ENCODE measurements around the gene PLIN3. TPM values are rescaled to one million over a fixed set of nuclear protein-coding genes. Genes with fewer than 3 reads are reported as not detected.
A peak's percentile ranks its signal among the peaks of the same experiment; 100 is the strongest.

Gene PLIN3
- total and polyA plus RNA-seq, 9 of the 15 experiments (the other 6 are each of a cell fraction or from before 2014, with no cell fraction given), result 7.5 to 75.6 (median 43.1) TPM

- TF ChIP-seq ZNF280B (CRISPR knock-in tag; IDR thresholded peaks at IDR 0.05), result no peak
- no peak for TF ChIP-seq SIRT6 (IDR thresholded peaks at IDR 0.05; ENCODE audit: low read depth, low read length)
- no peak for TF ChIP-seq TCF7L2 (IDR thresholded peaks at IDR 0.05; ENCODE audit: low read depth, low read length)
- TF ChIP-seq DLX4 (CRISPR knock-in tag; IDR thresholded peaks at IDR 0.05), result no peak
- TF ChIP-seq IRF2 (CRISPR knock-in tag; IDR thresholded peaks at IDR 0.05), result no peak
- TF ChIP-seq TSHZ1 (CRISPR knock-in tag; IDR thresholded peaks at IDR 0.05), result no peak
- TF ChIP-seq CBX8 (IDR thresholded peaks at IDR 0.05; ENCODE audit: borderline replicate concordance, extremely low read depth, low read depth, low read length, poor library complexity, severe bottlenecking), result no peak
- peak in 1 of 3 experiments; percentile 65; a peak in 1 of 6 replicates for TF ChIP-seq ZBTB11 (CRISPR knock-in tag; IDR thresholded peaks at IDR 0.05)
- no peak for TF ChIP-seq MBD1 (CRISPR knock-in tag; IDR thresholded peaks at IDR 0.05)
- TF ChIP-seq SREBF1 (IDR thresholded peaks at IDR 0.05; ENCODE audit: borderline replicate concordance, low read depth, low read length), result no peak
- peak; percentile 78; the same call in 1 of the 2 replicates for TF ChIP-seq NKRF (IDR thresholded peaks at IDR 0.05; ENCODE audit: borderline replicate concordance)
Measured at GRCh38 chr19:4815426-4816201, 51.9 kb downstream of the PLIN3 start (continued).

Data from K562 (cell line).